Measurements from ENCODE around the gene NVL.

GRCh38 chr1:224238756-224239155 is 91.2 kb downstream of the NVL start:
- TF ChIP-seq CTCF (IDR thresholded peaks at IDR 0.05 in 2 of 3, conservative IDR thresholded peaks at IDR 0.05 in 1 of 3; ENCODE audit: control insufficient read depth in 2 of 3, extremely low read depth in 1 of 3, insufficient read depth in 1 of 3, low read depth in 3 of 3, low read length in 3 of 3) (no peak), POLR2AphosphoS5 (IDR thresholded peaks at IDR 0.05; ENCODE audit: low read length) (no peak), SMC3 (IDR thresholded peaks at IDR 0.05; ENCODE audit: borderline replicate concordance, low read length) (no peak), EP300 (IDR thresholded peaks at IDR 0.05; ENCODE audit: borderline replicate concordance in 1 of 2, control insufficient read depth in 1 of 2, low read depth in 2 of 2, low read length in 2 of 2) (no peak)
